GM19468 (cell line): ENCODE results near the gene FUCA2.
"Not testable (repeated sequence)": the region's sequence is repeated elsewhere in the genome, so short reads cannot be mapped to it uniquely, and the experiment has no call there.

Experiments
- ATAC-seq: cut with Tn5 transposase; IDR thresholded peaks from one replicate; pipeline ENCODE4 v1.9.1; 2021; ENCODE audit warnings: mild to moderate bottlenecking, moderate library complexity, moderate number of reproducible peaks; ENCODE audit not compliant: unreplicated experiment; ENCODE audit errors: extremely low read depth

The FUCA2 gene

DNA sequence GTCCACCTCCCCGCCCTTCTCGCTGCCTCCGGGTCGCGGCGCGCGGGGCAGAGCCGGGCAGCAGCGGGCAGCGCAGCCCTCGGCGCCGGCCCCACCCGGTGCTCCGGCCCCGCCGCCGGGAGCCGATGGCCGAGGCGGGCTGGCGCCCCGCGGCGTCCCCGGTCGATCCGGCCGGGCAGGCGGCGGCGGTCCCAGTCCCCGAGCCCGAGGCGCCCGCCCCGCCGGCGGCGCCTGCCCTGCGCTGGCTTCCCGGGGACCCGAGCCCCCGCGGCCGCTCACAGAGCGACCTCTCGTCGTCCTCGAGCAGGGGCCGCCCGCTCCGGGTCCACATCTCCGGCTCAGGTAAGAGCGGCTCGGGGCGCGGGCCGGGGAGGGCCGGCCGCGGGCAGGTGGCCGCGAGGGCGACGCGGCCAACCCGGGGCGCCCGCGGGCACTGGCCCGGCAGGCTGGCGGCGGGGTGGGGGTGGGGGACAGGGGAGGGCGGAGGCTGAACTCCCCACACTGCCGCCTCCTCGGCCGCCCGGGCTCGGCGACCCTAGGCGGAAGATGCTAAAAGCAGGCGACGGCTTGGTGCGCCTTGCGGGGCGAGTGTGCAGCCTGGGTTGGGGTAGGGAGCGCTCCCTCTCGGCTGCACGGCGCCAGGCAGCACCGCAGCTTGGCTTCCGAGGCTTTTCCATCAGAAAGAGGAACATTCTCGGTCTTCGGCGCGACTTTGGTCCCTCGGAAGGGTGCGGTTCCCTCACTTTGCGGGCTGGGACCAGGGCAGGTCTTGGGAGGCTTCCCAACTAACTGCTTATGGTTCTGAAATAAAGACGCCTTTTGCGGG lies 25.6 kb upstream of the FUCA2 start:
- ATAC-seq = peak; percentile 57

DNA sequence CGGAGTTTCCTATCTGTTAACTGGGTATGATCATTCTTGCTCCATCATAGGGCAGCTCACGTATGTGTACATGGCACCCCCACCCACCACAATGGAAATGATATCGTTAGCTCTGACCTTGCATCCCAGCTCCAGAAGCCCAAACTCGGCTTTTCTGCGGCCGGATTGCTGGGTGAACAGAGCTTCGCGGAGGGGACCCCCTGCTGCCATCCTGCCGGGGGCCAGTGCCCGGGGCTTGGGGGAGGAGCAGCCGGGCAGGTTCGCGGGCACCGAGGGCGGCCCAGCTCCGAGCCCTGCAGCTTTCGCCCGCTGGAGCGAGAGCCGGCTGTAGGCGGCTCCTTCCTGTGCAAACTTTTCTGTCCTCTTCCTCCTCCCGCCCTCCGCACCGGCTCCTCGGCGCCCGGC lies 24.9 kb upstream of the FUCA2 start:
- peak; percentile 50 for ATAC-seq

DNA sequence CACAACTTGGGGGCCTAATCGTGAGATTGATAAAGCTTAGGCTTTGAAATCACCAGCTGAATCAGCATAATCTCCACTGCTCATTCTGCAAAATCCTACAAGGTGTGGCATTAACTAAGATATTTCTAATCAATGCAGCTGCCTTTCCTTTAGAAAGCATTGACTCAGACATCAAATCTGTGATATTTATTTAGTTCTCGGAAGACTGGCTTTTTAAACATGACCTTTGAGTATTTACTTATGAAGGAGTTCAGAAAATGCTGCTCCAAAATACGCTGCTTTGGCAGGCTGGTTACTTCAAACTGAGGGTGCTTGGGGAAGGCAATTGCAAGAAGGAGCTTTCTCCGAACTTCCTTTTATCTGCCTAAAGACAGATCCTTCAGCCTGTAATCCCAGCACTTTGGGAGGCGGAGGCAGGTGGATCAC lies 23.7 kb upstream of the FUCA2 start:
- ATAC-seq = no peak

DNA sequence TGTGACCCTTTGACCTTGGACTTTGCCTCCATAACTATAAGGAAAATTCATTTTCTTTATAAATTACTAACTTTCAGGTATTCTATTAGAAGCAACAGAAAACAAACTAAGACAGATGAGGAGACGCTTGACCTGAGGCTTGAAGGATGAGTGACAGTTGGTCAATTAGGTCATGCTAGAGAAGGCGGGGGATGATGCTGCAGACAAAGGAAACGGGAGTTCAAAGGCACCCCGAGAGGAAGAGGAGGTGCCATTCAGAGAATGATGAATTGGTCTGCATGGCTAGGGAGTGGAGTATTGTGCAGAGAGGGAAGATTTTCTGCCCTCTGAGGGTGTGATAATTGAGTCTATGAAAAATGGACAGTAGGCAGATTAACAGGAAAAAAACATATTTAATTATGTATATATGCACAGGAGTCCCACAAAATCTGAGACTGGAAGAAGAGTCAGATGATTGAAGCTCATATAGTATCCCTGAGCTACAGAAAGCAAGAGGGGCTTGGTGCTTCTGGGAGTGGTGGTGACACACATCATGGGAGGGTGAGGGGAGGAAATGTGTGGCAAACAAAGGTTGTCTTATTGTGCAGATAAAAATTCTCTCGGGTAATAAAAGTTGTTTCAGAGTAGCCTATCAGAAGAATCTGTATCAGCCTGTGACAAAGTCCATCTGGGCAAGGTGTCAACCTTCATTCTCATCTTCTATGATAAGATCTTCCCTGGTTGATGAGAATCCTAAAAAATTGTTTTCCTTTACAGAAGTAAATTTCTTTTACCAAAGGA lies 20.4 kb upstream of the FUCA2 start:
- no peak for ATAC-seq

DNA sequence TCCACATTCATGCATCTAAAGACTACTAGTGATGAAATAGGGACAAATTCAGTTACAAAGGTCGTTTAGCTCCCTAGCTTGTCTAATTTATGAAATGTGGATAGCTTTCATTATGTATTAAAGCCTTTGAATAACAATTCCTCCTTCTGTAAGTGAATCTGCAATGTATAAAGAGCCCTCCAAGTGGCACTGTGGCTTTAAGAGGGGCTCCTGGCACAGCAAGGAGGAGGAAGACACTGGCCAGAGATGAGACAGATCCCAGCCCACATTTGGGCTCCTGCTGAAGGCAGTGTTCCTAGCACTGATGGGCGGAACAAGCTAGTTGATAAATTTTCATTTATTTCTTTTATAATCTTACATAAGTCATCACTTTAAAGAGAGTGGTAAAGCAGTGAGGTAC lies 17.6 kb upstream of the FUCA2 start:
- no peak for ATAC-seq

DNA sequence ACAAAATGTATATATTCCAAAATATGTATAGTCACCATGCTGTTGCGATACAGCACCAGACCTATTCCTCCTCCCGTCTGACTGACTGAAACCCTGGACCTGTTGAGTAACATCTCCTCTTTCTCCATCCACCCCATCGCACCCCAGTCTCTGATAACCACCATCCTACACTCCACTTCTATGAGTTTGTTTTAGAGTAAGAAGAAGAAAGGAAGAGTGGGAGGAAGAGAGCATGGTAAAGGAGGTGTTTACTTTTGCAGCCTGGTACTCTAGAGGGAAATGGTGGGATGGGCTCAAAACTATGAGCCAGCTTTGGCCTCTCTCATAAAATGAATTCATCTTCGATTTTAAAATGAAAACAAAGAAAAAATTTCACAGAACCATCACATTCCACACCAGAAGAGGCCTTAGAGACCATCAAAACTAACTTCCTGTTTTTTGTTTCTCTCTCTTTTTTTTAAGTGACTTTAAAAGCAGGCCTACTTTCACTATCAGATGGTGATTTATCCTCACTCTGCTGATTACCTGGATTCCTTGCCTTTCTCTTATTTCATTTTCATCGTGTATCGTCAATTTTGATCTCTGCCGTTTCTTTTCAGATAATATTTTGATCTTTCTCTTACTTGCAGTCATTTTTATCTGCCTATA lies 16.8 kb upstream of the FUCA2 start:
- ATAC-seq = no peak

DNA sequence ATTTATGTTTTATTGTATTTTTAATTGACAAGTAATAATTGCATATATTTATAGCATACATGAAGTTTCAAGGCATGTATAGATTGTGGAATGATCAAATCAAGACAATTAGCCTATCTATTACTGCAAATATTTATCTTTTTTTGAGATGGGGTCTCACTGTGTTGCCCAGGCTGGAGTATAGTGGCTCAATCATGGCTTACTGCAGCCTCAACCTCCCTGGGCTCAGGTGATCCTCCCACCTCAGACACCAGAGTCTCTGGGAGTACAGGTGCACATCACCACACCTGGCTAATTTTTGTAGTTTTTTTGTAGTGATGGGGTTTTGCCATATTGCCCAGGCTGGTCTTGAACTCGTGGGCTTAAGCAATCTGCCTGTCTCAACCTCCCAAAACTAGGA lies 16.2 kb upstream of the FUCA2 start:
- no peak for ATAC-seq

DNA sequence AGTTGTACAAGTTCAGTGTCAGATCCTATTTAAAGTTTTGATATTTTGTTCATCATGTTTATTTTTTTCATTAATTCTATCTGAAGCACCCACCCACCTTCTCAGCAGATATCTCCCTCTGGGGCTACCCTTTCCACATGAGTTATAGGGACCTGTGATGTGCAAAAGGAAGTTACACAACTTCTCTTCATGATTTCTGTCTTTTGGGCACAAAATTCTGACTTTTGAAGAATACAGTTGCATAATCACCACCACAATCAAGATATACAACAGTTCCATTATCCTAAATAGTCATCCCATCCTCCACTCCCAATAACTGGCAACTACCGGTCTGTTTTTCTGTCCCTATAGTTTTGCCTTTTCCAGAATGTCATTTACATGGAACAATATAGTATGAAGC lies 13.8 kb upstream of the FUCA2 start:
- ATAC-seq = no peak

DNA sequence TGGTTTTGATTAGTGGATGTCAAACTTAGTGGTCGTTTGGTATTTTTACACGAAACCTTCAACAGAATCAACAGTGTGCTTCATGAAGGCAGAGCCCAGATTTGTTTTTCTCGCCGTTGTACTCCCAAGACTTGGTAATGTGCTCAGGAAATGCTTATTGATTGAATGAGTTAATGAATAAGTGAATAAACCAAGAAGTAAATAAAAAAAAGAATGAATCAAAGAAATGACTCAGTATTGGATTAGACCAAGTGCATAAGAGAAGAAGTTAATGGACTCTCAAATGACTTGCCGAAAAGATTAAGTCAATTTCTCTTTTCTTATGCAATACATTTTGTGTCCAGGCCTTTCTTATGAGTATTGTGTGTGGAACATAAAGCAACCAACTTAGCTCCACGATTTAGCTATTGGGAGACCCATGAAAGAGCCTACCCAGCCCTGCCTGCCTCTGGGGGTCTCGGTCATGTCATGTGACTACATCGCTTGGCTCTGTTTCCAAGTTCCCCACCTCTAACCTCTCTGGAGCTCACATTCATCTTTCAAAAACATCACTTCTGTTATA lies 10.6 kb upstream of the FUCA2 start:
- no peak for ATAC-seq

DNA sequence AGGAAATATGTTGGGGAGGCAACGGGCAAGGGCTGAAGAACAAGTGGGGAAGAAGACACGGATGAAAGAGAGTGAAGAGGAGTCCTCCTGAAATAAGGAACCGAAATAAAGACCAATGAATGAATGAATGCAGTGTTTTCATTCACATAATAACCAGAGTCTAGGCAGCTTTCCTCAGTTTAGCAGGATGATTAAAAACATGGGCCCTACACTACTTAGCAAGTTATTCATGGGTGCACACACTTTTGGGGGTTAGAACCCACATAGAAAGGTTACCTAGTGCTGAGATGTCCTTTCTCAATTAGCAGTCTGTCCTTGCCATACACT lies 5.9 kb upstream of the FUCA2 start:
- ATAC-seq = no peak

DNA sequence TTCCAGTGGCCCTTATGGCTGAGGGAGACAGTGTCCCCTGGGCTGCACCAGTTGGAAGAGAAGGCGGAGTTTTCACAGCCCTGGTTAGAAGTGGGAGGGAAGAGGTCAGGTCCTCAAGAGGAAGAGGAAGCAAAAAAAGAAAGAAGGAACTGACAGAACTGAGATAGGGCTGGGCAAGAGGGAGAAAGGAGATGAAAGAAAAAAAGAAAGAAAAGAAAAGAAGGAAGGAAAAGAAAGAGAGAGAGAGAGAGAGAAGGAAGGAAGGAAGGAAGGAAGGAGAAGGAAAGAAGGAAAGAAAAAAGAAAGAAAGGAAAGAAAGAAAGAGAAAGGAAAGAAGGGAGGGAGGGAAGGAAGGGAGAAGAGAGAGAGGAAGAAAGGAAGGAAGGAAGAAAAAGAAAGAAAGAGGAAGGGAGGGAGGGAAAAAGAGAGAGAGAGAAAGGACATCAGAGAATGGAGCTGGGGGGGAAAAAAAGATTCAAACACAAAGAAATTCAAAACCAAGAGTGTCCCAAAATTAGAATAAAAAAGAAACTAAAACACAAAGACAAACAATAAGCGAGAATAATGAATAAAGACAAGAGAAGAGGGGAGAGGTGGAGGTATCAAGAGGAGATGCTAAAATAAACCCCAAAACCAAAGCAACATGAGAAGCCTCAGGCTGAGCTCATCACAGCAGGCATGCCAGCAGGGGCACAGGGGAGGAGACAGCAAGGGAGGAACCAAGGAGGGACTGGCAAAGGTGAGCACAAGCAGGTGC lies 5.3 kb upstream of the FUCA2 start:
- no peak for ATAC-seq

DNA sequence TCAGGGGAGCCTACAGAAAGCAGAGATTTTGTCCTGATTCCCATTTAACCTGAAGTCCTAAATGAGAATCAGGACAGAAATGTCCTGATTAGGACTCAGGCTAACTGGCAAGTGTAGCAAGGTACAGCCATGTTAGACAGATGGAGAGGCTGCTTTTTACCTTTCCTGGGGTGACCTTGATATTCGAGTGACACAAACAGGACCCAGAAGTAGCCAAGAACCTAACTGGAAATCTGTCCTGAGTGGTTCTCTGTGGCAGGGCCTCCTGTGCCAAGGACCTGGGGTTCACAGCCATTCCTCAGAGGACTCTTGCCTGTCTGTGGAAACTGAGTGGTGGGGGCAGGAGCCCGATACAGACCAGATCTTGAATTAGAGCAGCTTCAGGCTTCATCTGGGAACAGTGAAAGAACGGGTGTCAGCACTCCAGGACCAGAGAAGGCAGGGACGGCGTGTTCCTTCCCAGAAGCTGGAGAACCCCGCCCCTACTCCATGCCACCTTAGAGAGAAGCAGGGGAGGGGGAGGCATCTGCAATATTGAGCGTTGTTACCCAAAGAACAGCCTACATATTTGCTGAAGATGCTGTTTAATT lies 4.3 kb upstream of the FUCA2 start:
- no peak for ATAC-seq

DNA sequence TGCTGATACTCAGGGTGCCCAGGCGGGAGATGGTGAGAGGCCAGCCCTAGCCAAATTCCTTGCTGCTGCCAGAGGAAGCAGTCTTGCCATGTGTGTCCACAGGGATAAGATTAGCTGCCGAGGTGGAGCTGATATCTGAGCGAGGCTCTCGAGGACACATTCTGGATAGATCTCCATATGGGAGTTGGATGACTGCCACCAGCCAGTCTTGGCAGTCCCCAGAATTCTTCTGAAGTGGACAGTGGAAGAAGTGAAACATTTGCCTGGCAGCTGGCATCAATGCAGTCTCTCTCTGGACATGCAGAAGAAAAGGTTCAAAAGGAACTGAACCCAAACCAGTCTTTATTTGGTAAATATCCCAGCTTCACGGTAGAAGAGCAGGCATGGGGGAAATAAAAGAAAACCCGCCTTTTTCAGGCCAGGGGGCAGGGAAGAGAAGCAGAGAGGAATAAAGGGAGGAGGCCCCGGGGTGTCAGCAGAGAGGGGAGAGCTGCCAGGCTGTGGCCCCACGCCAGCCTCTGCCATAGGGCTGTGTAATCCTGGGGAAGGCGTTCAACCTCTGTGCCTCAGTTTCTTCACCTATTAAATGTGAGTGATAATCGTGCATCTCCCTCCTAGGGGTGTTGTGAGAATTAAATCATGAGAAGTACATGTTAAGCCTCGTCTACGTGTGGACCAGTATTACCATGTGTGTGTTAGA lies 3.7 kb upstream of the FUCA2 start:
- ATAC-seq = no peak

DNA sequence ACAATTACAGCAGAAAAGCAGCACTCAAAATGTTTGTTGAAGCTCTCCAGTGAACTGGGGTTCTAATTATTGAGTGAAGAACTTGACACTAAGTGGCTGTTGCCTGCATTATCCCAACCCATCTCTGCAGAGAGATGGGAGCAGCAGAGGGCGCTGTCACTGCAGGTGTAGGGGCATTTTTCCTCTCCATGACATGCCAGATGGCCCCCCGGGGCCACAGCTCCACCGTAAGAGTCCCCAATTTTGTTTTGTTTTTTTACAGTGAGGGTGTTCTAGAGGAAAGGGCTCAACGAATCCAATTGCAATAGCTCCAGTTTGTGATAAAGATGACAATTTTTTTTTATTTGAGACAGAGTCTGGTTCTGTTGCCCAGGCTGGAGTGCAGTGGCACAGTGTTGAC lies 1.9 kb upstream of the FUCA2 start:
- no peak for ATAC-seq

DNA sequence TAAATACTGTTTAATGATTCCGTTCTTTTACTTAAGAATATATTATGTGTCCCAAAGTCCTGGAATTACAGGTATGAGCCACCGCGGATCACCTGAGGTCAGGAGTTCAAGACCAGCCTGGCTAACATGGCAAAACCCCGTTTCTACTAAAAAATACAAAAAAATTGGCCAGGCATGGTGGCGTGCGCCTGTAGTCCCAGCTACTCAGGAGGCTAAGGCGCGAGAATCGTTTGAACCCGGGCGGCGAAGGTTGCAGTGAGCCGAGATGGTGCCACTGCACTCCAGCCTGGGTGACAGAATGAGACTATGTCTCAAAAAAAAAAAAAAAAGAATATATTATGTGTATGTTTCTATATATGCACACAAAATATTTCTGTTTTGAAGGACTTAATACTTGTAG lies 1.2 kb downstream of the FUCA2 start:
- not testable (repeated sequence) for ATAC-seq

DNA sequence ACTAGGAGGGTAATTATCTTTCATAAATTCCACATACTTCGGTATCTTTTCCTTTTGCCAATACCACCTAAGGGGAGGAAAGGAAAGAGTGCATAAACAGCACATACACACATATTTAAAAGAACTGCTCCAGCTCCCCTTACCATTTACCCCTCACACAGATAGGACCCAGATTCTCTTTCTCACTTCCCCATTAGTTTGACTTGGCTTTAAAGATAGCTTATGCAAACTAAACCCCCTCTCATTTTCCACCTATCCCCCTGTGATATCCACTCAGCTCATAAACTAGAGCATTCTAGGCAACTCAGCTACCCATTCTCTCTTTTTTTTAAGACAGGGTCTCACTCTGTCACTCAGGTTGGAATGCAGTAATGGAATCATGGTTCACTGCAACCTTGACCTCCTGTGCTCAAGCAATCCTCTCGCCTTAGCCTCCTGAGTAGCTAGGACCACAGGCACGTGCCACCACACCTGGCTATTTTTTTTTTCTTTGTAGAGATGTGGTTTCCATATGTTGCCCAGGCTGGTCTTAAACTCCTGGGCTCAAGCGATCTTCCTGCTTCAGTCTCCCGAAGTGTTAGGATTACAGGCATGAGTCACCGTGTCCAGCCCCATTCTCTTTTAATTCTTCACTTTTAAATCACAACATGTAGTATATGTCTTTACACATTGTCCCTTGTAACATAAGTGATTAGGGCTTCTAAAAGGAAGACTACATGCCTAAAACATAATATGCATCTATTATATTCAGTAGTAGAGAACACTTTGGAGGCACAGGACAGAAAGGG lies 4.0 kb downstream of the FUCA2 start:
- ATAC-seq = peak; percentile 36

DNA sequence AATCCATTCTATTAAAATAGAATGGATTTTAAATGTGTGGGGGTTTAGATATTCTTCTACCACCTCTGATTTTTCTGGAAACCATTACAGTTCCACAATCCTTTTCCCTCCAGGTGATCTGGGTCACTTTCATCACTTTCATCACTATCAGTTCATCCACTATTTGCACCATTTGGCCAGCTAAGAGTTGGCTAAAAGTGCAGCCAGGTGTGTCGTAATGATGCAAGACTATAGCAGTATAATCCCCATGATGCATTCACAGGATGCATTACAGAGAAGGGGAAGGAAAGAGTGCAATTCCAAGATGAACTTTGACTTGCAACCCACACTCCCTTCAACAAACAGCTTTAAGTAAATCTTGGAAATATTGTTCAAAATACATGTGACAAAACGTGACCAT lies 4.9 kb downstream of the FUCA2 start:
- ATAC-seq = no peak

DNA sequence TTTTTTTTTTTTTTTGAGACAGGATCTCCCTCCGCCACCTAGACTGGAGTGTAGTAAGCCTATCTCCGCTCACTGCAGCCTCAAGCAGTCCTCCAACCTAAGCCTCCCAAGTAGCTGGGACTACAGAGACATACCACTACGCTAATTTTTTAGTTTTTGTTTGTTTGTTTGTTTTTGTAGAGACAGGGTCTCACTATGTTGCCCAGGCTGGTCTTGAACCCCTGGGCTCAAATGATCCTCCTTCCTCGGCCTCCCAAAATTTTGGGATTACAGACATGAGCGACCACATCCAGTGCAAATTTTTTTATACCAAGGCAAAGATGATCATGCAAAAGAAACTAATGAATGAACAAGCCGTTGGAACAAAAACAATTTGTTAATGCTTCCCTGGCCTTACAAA lies 5.3 kb downstream of the FUCA2 start:
- no peak for ATAC-seq

DNA sequence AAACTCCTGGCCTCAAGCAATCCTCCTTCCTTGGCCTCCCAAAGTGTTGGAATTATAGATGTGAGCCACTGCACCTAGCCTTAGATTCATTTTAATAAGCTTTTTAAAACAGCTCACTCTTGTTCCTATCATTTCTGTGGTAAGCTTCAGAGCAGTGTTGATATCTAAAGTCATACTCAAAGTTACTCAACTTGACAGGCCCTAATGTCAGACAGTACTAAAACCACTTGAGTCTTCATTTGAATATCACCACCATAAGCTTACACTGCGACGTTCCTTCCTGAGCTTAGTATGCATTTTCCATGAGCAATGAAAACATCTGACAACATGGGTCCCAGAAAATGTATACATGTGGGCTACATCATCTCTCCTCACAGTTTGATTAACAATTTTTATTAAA lies 6.0 kb downstream of the FUCA2 start:
- ATAC-seq = no peak
